DOHH2 (cell line): ENCODE results near the gene OR13G1.

Experiments
- H3F3A ChIP-seq: fragments of 200-600 bp; sonication (generic), shearing (Covaris generic); 2 replicates; pipeline ENCODE4 v1.6.0; 2016; ENCODE audit warnings: antibody characterized with exemption, mild to moderate bottlenecking; ENCODE audit not compliant: control insufficient read depth, insufficient read depth
- H3K27ac ChIP-seq: fragments of 200-600 bp; sonication (generic); 2 replicates; pipeline ENCODE4 v1.5.1; 2014; ENCODE audit warnings: low read depth, mild to moderate bottlenecking, low read length, moderate library complexity
- H3K27me3 ChIP-seq: fragments of 200-600 bp; sonication (generic); 2 replicates; pipeline ENCODE4 v1.6.1; 2014; ENCODE audit warnings: mild to moderate bottlenecking, low read length, mixed read lengths; ENCODE audit not compliant: control insufficient read depth
- H3K36me3 ChIP-seq: fragments of 200-600 bp; sonication (generic); 2 replicates; pipeline ENCODE4 v1.6.1; 2014; ENCODE audit warnings: mild to moderate bottlenecking, low read length, moderate library complexity, mixed read lengths; ENCODE audit not compliant: control insufficient read depth
- H3K4me1 ChIP-seq: fragments of 200-600 bp; sonication (generic); 2 replicates; pipeline ENCODE4 v1.6.1; 2014; ENCODE audit warnings: mild to moderate bottlenecking, low read length, mixed read lengths; ENCODE audit not compliant: control insufficient read depth
- H3K4me2 ChIP-seq: fragments of 200-600 bp; sonication (generic); 2 replicates; pipeline ENCODE4 v1.6.0; 2014; ENCODE audit warnings: mild to moderate bottlenecking, low read length, moderate library complexity
- H3K4me3 ChIP-seq: fragments of 200-600 bp; sonication (generic); 2 replicates; pipeline ENCODE4 v1.5.1; 2014; ENCODE audit warnings: mild to moderate bottlenecking, low read length, mixed read lengths
- H3K79me2 ChIP-seq: fragments of 200-600 bp; sonication (generic); 2 replicates; pipeline ENCODE4 v1.6.1; 2014; ENCODE audit warnings: mild to moderate bottlenecking, low read length, mixed read lengths; ENCODE audit not compliant: control insufficient read depth
- H3K9me2 ChIP-seq: fragments of 200-600 bp; sonication (generic); replicated peaks from 2 replicates; pipeline ENCODE4 v1.6.1; 2014; ENCODE audit warnings: mild to moderate bottlenecking, low read length, mixed read lengths; ENCODE audit not compliant: control insufficient read depth
- H3K9me3 ChIP-seq: fragments of 200-600 bp; sonication (generic); 2 replicates; pipeline ENCODE4 v1.6.1; 2014; ENCODE audit warnings: antibody characterized with exemption, low read length, mixed read lengths; ENCODE audit not compliant: control insufficient read depth, insufficient read depth
- H4K20me1 ChIP-seq: fragments of 200-600 bp; sonication (generic); 2 replicates; pipeline ENCODE4 v1.6.0; 2014; ENCODE audit warnings: low read depth, mild to moderate bottlenecking, antibody characterized with exemption, low read length, moderate library complexity; ENCODE audit not compliant: control insufficient read depth, insufficient read depth
- EZH2phosphoT487 ChIP-seq: fragments of 200-600 bp; sonication (generic); IDR thresholded peaks from 2 replicates; pipeline ENCODE4 v1.6.1; 2017; ENCODE audit warnings: borderline replicate concordance, mild to moderate bottlenecking, antibody characterized with exemption, low read length, moderate library complexity, mixed read lengths
- TF ChIP-seq, protein P1 (sequence below): fragments of 200-600 bp; sonication (generic); IDR thresholded peaks from one replicate; pipeline ENCODE4 v1.5.1; 2014; ENCODE audit warnings: antibody characterized with exemption, mild to moderate bottlenecking, low read depth, low read length; ENCODE audit not compliant: poor library complexity, severe bottlenecking

The OR13G1 gene

DNA sequence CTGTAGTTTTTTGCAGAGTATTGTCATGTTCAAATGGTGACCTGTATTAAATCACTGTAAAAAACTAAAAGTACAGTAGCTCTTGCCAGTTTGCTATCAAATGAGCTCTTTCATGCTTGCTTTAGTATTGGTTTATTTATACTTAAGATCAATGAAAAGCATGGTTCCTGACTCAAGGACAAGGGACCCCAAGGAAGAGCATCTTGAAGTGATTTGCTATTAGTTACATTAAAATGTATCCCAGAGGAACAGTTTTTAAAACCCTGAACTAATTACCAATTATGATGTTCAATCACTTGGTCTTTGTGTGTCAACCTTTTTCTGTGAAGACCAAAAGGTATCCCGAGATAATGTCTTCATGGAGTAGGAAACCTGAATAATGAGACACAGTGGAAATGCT lies at the start of gene OR13G1:
OR13G1 (minus strand) TSS at position 101 of the 400 bp plus-strand sequence. CDS start 6,698 bp downstream, outside the sequence.
- Histone ChIP-seq H3K4me1 (no peaks in the 10 kb centered on the region), H3K9me2 (no peaks in the 10 kb centered on the region), H3K27ac (no peak within 1 kb of the TSS), H3K27me3 (no peaks in the 10 kb centered on the region), H3F3A (no peaks in the 10 kb centered on the region), H3K36me3 (no peaks in the 10 kb centered on the region), H3K79me2 (no peaks in the 10 kb centered on the region), H3K4me2 (no peak within 1 kb of the TSS), H3K4me3 (no peak within 1 kb of the TSS), H4K20me1 (no peaks in the 10 kb centered on the region), H3K9me3 (no peaks in the 10 kb centered on the region)
- no peak for TF ChIP-seq EZH2phosphoT487
- TF ChIP-seq, protein P1, sequence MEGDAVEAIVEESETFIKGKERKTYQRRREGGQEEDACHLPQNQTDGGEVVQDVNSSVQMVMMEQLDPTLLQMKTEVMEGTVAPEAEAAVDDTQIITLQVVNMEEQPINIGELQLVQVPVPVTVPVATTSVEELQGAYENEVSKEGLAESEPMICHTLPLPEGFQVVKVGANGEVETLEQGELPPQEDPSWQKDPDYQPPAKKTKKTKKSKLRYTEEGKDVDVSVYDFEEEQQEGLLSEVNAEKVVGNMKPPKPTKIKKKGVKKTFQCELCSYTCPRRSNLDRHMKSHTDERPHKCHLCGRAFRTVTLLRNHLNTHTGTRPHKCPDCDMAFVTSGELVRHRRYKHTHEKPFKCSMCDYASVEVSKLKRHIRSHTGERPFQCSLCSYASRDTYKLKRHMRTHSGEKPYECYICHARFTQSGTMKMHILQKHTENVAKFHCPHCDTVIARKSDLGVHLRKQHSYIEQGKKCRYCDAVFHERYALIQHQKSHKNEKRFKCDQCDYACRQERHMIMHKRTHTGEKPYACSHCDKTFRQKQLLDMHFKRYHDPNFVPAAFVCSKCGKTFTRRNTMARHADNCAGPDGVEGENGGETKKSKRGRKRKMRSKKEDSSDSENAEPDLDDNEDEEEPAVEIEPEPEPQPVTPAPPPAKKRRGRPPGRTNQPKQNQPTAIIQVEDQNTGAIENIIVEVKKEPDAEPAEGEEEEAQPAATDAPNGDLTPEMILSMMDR = no peak

DNA sequence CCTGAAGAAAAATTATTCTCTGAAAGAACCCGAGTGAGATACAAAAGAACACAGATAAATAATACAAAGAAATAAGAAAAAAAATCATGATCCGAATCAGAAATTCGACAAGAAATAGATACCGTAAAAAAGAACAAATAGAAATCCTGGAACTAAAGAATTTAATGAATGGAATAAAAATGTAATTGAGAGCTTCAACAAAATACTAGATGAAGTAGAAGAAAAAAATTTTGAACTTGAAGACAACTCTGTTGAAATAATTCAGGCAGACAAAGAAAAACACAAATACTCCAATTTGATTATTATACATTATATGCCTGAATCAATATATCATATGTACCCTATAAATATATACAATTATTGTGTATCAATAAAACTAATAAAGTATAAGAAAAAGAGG lies 41.7 kb upstream of the OR13G1 start:
- H3K4me2 ChIP-seq = no peak overlapping the region
- TF ChIP-seq, protein P1 = no peak
- H3K79me2 ChIP-seq = no peaks in the 10 kb centered on the region
- no peak overlapping the region for H3K27ac ChIP-seq
- no peaks in the 10 kb centered on the region for H4K20me1 ChIP-seq
- no peaks in the 10 kb centered on the region for H3K4me1 ChIP-seq
- H3K36me3 ChIP-seq = no peaks in the 10 kb centered on the region
- no peaks in the 10 kb centered on the region for H3K27me3 ChIP-seq
- no peak overlapping the region for H3K4me3 ChIP-seq
- H3F3A ChIP-seq = no peaks in the 10 kb centered on the region
- H3K9me3 ChIP-seq = no peaks in the 10 kb centered on the region; the same call in 1 of the 2 replicates
- no peaks in the 10 kb centered on the region for H3K9me2 ChIP-seq

GRCh38 chr1:247716546-247716945 lies 37.0 kb upstream of the OR13G1 start, which contains the start of gene OR6F1:
Gene OR6F1 (minus strand): TSS chr1:247716646. CDS start chr1:247712755, 3,891 bp downstream.
- TF ChIP-seq, protein P1 = no peak
- TF ChIP-seq EZH2phosphoT487 = no peak
- no peak within 1 kb of the TSS for H3K4me2 ChIP-seq
- H3F3A ChIP-seq = no peaks in the 10 kb centered on the region
- H4K20me1 ChIP-seq = no peaks in the 10 kb centered on the region
- no peak within 1 kb of the TSS for H3K4me3 ChIP-seq
- H3K27me3 ChIP-seq = no peaks in the 10 kb centered on the region
- H3K4me1 ChIP-seq = no peaks in the 10 kb centered on the region
- no peaks in the 10 kb centered on the region; the same call in 1 of the 2 replicates for H3K9me3 ChIP-seq
- H3K9me2 ChIP-seq = no peaks in the 10 kb centered on the region
- H3K36me3 ChIP-seq = no peaks in the 10 kb centered on the region
- no peak within 1 kb of the TSS for H3K27ac ChIP-seq
- no peaks in the 10 kb centered on the region for H3K79me2 ChIP-seq
